Kidney epithelial cell (primary cell): ENCODE data around the gene KHK. TPM values are rescaled to one million over a fixed set of nuclear protein-coding genes. Genes with fewer than 3 reads are reported as not detected.
"Not testable (repeated sequence)": the region's sequence is repeated elsewhere in the genome, so short reads cannot be mapped to it uniquely, and the experiment has no call there.

Source experiments
- DNase-seq: peaks from one replicate; pipeline ENCODE4 v3.0.0-alpha.2; 2010; ENCODE audit warnings: low read depth
- H3K27me3 ChIP-seq: 2 replicates; pipeline ENCODE4 v1.6.0; 2011; ENCODE audit warnings: low read length; ENCODE audit not compliant: control insufficient read depth, insufficient read depth
- H3K36me3 ChIP-seq: 2 replicates; pipeline ENCODE4 v1.5.1; 2011; ENCODE audit warnings: low read length; ENCODE audit not compliant: control insufficient read depth, insufficient read depth
- H3K4me3 ChIP-seq: 2 replicates; pipeline ENCODE4 v1.5.1; 2011; ENCODE audit warnings: low read depth, mild to moderate bottlenecking, control low read depth, low read length
- total RNA-seq: library from RNA; depleted of rRNA; stranded (reverse); fragments of >200 nt; gene quantifications from 2 replicates; pipeline ENCODE4 v1.2.3, GENCODE V29; 2015
- TF ChIP-seq, protein P1 (sequence below): IDR thresholded peaks from 2 replicates; pipeline ENCODE4 v1.5.1; 2011; ENCODE audit warnings: mild to moderate bottlenecking, moderate library complexity, low read length, control low read depth, inconsistent platforms; ENCODE audit not compliant: insufficient read depth, poor library complexity, severe bottlenecking

KHK gene
- total RNA-seq, 1 donor from 2014 or later = 3.1 TPM

DNA sequence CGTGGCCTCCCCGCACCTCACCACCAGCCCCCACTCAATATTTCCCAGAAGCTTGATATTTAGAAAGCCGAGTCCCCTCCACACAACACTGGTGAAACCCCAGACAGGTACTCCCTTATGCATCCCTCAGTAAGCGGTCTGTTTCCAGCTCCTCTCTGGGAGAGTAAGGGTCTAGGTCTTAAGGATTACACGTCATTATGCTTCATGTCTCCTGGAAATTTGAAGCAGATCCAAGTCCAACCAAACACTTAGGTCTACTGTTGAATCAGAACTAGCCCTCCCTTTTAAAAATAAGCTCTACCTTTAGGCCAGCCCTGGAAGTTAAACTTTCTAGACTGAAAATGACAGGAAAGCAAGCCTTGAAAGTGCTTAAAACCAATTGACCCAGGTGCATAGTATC, 13.7 kb upstream of the KHK start:
- no peak for DNase-seq
- H3K4me3 ChIP-seq = no peak overlapping the region
- TF ChIP-seq, protein P1, sequence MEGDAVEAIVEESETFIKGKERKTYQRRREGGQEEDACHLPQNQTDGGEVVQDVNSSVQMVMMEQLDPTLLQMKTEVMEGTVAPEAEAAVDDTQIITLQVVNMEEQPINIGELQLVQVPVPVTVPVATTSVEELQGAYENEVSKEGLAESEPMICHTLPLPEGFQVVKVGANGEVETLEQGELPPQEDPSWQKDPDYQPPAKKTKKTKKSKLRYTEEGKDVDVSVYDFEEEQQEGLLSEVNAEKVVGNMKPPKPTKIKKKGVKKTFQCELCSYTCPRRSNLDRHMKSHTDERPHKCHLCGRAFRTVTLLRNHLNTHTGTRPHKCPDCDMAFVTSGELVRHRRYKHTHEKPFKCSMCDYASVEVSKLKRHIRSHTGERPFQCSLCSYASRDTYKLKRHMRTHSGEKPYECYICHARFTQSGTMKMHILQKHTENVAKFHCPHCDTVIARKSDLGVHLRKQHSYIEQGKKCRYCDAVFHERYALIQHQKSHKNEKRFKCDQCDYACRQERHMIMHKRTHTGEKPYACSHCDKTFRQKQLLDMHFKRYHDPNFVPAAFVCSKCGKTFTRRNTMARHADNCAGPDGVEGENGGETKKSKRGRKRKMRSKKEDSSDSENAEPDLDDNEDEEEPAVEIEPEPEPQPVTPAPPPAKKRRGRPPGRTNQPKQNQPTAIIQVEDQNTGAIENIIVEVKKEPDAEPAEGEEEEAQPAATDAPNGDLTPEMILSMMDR = no peak
- no peaks in the 10 kb centered on the region for H3K27me3 ChIP-seq
- no peaks in the 10 kb centered on the region for H3K36me3 ChIP-seq

DNA sequence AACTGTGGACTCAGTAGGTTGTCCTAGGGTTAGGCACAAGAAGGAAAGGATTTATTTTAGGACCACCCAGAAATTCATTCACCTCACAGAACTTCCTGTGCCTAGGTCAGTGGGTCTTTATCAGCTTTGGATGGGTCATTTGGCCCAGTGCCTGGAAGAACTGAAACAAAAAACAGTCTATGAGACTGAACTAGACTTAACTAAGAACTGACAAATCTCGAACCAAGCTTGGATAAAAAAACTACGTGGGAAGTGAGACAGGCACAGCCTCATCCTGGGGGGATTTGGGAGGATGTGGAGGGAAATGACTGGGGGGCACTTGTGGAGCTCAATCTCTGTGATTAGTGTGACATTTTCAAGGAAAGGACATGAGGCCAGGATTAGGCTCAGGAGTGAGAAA, 12.8 kb upstream of the KHK start:
- Histone ChIP-seq H3K27me3 (no peaks in the 10 kb centered on the region), H3K4me3 (no peak overlapping the region), H3K36me3 (no peaks in the 10 kb centered on the region)
- no peak for DNase-seq
- TF ChIP-seq, protein P1 = no peak

- Histone ChIP-seq H3K4me3 (no peak overlapping the region), H3K27me3 (no peaks in the 10 kb centered on the region), H3K36me3 (no peaks in the 10 kb centered on the region)
- TF ChIP-seq, protein P1 = no peak
- DNase-seq = no peak
These were observed 11.6 kb upstream of the KHK start for GRCh38 chr2:27074738-27075565.

DNA sequence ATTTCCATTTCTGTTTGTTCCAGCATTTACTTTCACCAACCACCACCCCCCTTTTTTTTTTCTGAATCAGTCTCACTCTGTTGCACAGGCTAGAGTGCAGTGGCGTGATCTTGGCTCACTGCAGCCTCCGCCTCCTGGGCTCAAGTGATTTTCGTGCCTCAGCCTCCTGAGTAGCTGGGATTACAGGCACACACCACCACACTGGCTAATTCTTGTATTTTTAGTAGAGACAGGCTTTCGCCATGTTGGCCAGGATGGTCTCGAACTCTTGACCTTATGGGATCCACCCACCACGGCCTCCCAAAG, 11.1 kb upstream of the KHK start:
- DNase-seq, H3K36me3 ChIP-seq, H3K4me3 ChIP-seq, H3K27me3 ChIP-seq: not testable (repeated sequence)

DNA sequence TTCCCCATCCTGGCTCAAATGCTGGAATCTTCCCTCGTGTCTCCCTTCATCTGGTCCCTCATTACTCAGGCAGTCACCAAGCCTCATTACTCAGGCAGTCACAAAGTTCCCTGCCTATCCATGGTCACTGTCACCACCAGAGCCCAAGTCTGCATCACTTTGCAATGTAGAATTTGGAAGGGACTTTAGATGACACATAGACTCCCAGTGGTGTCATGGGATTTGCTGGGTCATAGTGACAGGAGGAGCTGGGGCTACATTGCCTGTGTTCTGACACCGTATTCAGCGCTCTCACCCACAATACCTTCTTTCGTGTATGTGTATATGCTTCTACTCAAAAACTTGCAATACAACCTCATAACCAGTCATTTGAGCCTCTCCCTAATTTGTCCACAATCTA, 10.2 kb upstream of the KHK start:
- Histone ChIP-seq H3K4me3 (no peak overlapping the region), H3K36me3 (no peaks in the 10 kb centered on the region), H3K27me3 (no peaks in the 10 kb centered on the region)
- TF ChIP-seq, protein P1 = no peak
- no peak for DNase-seq

DNA sequence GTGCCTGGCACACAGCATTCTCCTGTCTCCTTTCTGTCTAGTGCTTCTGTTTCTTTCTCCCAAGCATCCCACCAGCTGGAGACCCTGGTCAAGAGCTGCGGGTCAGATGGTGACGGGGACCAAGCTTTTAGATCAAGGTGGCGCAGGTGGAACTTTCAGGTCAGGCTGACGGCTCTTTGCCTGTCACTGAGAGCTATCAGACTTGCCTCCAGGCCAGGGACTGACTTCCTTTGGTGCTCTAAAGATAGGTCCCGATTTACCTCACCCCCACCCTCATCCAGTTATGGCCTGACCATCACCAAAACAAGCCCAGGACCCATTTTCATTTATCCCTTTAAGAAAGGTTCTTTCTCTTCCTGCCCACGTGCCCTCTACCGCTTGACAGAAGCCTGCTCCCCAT, 9.3 kb upstream of the KHK start:
- TF ChIP-seq, protein P1 = no peak
- no peaks in the 10 kb centered on the region for H3K36me3 ChIP-seq
- DNase-seq = no peak
- no peak overlapping the region for H3K4me3 ChIP-seq
- H3K27me3 ChIP-seq = no peaks in the 10 kb centered on the region
